Measurements from ENCODE around the gene LTN1. TPM values are rescaled to one million over a fixed set of nuclear protein-coding genes. Genes with fewer than 3 reads are reported as not detected.

The LTN1 gene
- total RNA-seq, 1 experiment from 2014 or later: 8.7 TPM

DNA sequence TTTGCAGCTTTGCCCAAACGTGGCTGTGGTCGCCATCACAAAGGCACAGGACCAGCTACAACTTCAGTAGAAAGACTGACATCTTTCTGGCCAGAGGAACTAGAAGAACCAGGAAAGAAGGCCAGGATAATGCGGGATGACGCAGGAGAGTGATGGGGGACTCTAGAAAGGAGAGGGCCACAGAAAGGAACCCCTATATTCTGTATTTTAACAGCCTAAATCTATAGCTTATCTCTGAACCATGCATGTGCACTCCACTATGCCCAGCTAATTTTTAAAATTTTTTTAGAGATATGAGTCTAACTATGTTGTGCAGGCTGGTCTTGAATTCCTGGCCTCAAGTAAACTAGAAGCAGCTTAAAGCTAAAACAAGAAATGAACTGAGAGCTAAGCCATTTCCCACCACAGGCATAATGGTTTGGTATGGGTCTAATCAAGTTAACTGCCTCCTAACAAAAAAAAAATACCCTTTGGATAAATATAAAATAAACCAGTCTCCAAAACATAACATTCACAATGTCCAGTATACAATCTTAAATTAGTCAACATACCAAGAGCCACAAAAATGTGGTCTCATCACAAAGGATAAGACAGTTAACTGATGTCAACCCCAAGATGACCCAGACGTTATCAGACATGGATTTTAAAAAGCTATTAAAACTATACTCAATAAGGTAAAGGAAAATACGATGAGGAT, 18.0 kb downstream of the LTN1 start:
- H3K36me3 ChIP-seq (ENCODE audit: control insufficient read depth in 1 of 2, insufficient read depth in 2 of 2, low read length in 2 of 2): peaks cover 22 to 29% of the 10 kb centered on the region in 2 experiments

More for the DNA sequence above, 18.0 kb downstream of the LTN1 start:
- H3K79me2 ChIP-seq (ENCODE audit: insufficient read depth, low read length): peaks cover 10% of the 10 kb centered on the region
- no peaks in the 10 kb centered on the region for H3K27me3 ChIP-seq (ENCODE audit: insufficient read depth, low read length)
- DNase-seq (ENCODE audit: low read depth, low spot score) (no peak), ATAC-seq (no peak)
- no peak overlapping the region for H3K4me2 ChIP-seq (ENCODE audit: low read length)
- H3K4me3 ChIP-seq (replicated peaks in 1 of 2; ENCODE audit: low read depth in 1 of 2, low read length in 2 of 2): no peak overlapping the region
- BruUV-seq (replicated peaks): no TSS peak
- no peak overlapping the region for H2AFZ ChIP-seq (ENCODE audit: low read depth, low read length, poor library complexity, severe bottlenecking)
- ChIA-PET CTCF (no interaction called here), POLR2A (interaction anchor here (1.0 kb wide), 1 partner anchor 18 kb away, joined by 3 read pairs; the partner anchor contains the start of gene LTN1), RAD21 (ENCODE audit: low non-redundant PET in 1 of 2, low total read pairs in 2 of 2, uncharacterized antibody in 2 of 2, unreplicated experiment in 2 of 2) (no interaction called here)
- no peak overlapping the region for H3K9ac ChIP-seq (ENCODE audit: low read length)
- TF ChIP-seq FOSL1 (IDR thresholded peaks at IDR 0.05; ENCODE audit: low read depth): no peak
- TF ChIP-seq RAD21 (IDR thresholded peaks at IDR 0.05; ENCODE audit: low read depth): no peak
- no peak for TF ChIP-seq POLR2AphosphoS5 (IDR thresholded peaks at IDR 0.05; ENCODE audit: low read depth, low read length)
- TF ChIP-seq, protein P1, sequence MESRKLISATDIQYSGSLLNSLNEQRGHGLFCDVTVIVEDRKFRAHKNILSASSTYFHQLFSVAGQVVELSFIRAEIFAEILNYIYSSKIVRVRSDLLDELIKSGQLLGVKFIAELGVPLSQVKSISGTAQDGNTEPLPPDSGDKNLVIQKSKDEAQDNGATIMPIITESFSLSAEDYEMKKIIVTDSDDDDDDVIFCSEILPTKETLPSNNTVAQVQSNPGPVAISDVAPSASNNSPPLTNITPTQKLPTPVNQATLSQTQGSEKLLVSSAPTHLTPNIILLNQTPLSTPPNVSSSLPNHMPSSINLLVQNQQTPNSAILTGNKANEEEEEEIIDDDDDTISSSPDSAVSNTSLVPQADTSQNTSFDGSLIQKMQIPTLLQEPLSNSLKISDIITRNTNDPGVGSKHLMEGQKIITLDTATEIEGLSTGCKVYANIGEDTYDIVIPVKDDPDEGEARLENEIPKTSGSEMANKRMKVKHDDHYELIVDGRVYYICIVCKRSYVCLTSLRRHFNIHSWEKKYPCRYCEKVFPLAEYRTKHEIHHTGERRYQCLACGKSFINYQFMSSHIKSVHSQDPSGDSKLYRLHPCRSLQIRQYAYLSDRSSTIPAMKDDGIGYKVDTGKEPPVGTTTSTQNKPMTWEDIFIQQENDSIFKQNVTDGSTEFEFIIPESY (IDR thresholded peaks at IDR 0.05; ENCODE audit: extremely low read depth, insufficient replicate concordance, low read length): no peak
- no peak for TF ChIP-seq CBX3 (IDR thresholded peaks at IDR 0.05; ENCODE audit: low read depth)
- no peak for TF ChIP-seq POLR2A (IDR thresholded peaks at IDR 0.05; ENCODE audit: borderline replicate concordance, extremely low read depth, insufficient read depth, insufficient read length)
- no peak for TF ChIP-seq TCF7L2 (IDR thresholded peaks at IDR 0.05; ENCODE audit: borderline replicate concordance, extremely low read depth, insufficient read depth, insufficient read length)
- TF ChIP-seq ELF1 (IDR thresholded peaks at IDR 0.05; ENCODE audit: borderline replicate concordance, low read depth): no peak
- no peak for TF ChIP-seq CTCF (IDR thresholded peaks at IDR 0.05 in 2 of 3, conservative IDR thresholded peaks at IDR 0.05 in 1 of 3; ENCODE audit: borderline replicate concordance in 1 of 3, insufficient read depth in 1 of 3, low read depth in 2 of 3, low read length in 2 of 3)
- TF ChIP-seq, protein P2, sequence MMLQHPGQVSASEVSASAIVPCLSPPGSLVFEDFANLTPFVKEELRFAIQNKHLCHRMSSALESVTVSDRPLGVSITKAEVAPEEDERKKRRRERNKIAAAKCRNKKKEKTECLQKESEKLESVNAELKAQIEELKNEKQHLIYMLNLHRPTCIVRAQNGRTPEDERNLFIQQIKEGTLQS (IDR thresholded peaks at IDR 0.05): no peak
- no peak for TF ChIP-seq CEBPB (IDR thresholded peaks at IDR 0.05; ENCODE audit: low read depth)
- TF ChIP-seq ZFX (IDR thresholded peaks at IDR 0.05): no peak
- no peak for TF ChIP-seq YY1 (IDR thresholded peaks at IDR 0.05; ENCODE audit: extremely low read depth, insufficient replicate concordance, low read depth, low read length)
- no peak for TF ChIP-seq EZH2 (IDR thresholded peaks at IDR 0.05)
- TF ChIP-seq EZH2phosphoT487 (IDR thresholded peaks at IDR 0.05; ENCODE audit: borderline replicate concordance): no peak
- TF ChIP-seq ZNF274 (IDR thresholded peaks at IDR 0.05; ENCODE audit: low read depth, low read length): no peak
- H3K4me1 ChIP-seq (ENCODE audit: control insufficient read depth in 1 of 2, insufficient read depth in 2 of 2, low read length in 2 of 2): no peaks in the 10 kb centered on the region
- intact Hi-C loops (cut with micrococcal nuclease): no loop called here
- H3K27ac ChIP-seq (ENCODE audit: low read depth, low read length): no peak overlapping the region
- no peaks in the 10 kb centered on the region for H3K9me2 ChIP-seq (ENCODE audit: insufficient read depth)
- H3K9me3 ChIP-seq (ENCODE audit: control insufficient read depth in 1 of 2, insufficient read depth in 1 of 2, low read depth in 1 of 2, low read length in 2 of 2): no peaks in the 10 kb centered on the region
- H4K20me1 ChIP-seq (ENCODE audit: insufficient read depth): no peaks in the 10 kb centered on the region

All from HCT116 (cell line).